Epithelial cell of proximal tubule (primary cell): ENCODE results near the gene PTPN1. TPM values are rescaled to one million over a fixed set of nuclear protein-coding genes. Genes with fewer than 3 reads are reported as not detected.
A peak's percentile ranks its signal among the peaks of the same experiment; 100 is the strongest.

Experiments
- DNase-seq: peaks from one replicate; pipeline ENCODE4 v3.0.0-alpha.2; 2011; ENCODE audit warnings: low read depth
- H3K4me3 ChIP-seq: 2 replicates; pipeline ENCODE4 v1.5.1; 2011; ENCODE audit warnings: low read depth, mild to moderate bottlenecking, low read length
- CTCF ChIP-seq: conservative IDR thresholded peaks from 2 replicates; pipeline ENCODE4 v1.5.1; 2012; ENCODE audit warnings: low read depth, mild to moderate bottlenecking, low read length
- total RNA-seq: library from RNA; depleted of rRNA; stranded (reverse); fragments of >200 nt; gene quantifications from 2 replicates; pipeline ENCODE4 v1.2.3, GENCODE V29; 2015

PTPN1 gene
- total RNA-seq = 41.7 and 47.5 TPM in 2 replicates

- DNase-seq = peak; percentile 78
- peak within 1 kb of the TSS; percentile 97 for H3K4me3 ChIP-seq
- TF ChIP-seq CTCF = no peak
These were observed at the start of gene PTPN1 for GRCh38 chr20:50509923-50510705. Gene PTPN1 (plus strand): TSS chr20:50510383. CDS start chr20:50510528, 145 bp downstream.

- TF ChIP-seq CTCF = peak; percentile 92
- no peak overlapping the region for H3K4me3 ChIP-seq
- DNase-seq = no peak
These were observed 49.4 kb upstream of the PTPN1 start for GRCh38 chr20:50460608-50461267.

GRCh38 chr20:50462093-50462690, 48.0 kb upstream of the PTPN1 start:
- no peak for TF ChIP-seq CTCF
- DNase-seq = no peak
- H3K4me3 ChIP-seq = no peak overlapping the region

GRCh38 chr20:50464026-50464724, 46.0 kb upstream of the PTPN1 start:
- DNase-seq = no peak
- peak overlapping the region; percentile 33 for H3K4me3 ChIP-seq

GRCh38 chr20:50464725-50465650, 45.2 kb upstream of the PTPN1 start:
- no peak for TF ChIP-seq CTCF
- H3K4me3 ChIP-seq = no peak overlapping the region
- no peak for DNase-seq

More at GRCh38 chr20:50464026-50464724, 46.0 kb upstream of the PTPN1 start:
- TF ChIP-seq CTCF = peak; percentile 76

- DNase-seq = no peak
These were observed 43.0 kb upstream of the PTPN1 start for GRCh38 chr20:50467174-50467573.

More at GRCh38 chr20:50467174-50467573, 43.0 kb upstream of the PTPN1 start:
- TF ChIP-seq CTCF = no peak
- H3K4me3 ChIP-seq = no peak overlapping the region
